ENCODE results near the gene OR5T1. TPM values are rescaled to one million over a fixed set of nuclear protein-coding genes. Genes with fewer than 3 reads are reported as not detected.

OR5T1 gene
- total and polyA plus RNA-seq, 4 donors, result not detected

Other genes with a start within 250 kb of the OR5T1 start
- not detected for gene OR5AS1, start 246.5 kb upstream of the OR5T1 start, total RNA-seq
- under 1 TPM in 1 of 2 donors, not detected in 1; under 0.01 TPM for gene OR5AS1, start 246.5 kb upstream of the OR5T1 start, polyA plus RNA-seq
- gene OR8I2, start 180.8 kb upstream of the OR5T1 start, total RNA-seq, result not detected
- gene OR8I2, start 180.8 kb upstream of the OR5T1 start, polyA plus RNA-seq, result not detected
- gene OR8H2, start 170.5 kb upstream of the OR5T1 start, total RNA-seq, result not detected
- not detected for gene OR8H2, start 170.5 kb upstream of the OR5T1 start, polyA plus RNA-seq
- not detected for gene OR8H3, start 151.8 kb upstream of the OR5T1 start, total RNA-seq
- not detected for gene OR8H3, start 151.8 kb upstream of the OR5T1 start, polyA plus RNA-seq
- gene OR8J3, start 134.0 kb upstream of the OR5T1 start, total RNA-seq, result not detected
- gene OR8J3, start 134.0 kb upstream of the OR5T1 start, polyA plus RNA-seq, result not detected
- not detected for gene OR8K5, start 113.8 kb upstream of the OR5T1 start, total RNA-seq
- gene OR8K5, start 113.8 kb upstream of the OR5T1 start, polyA plus RNA-seq, result not detected
- gene OR5J2, start 97.5 kb upstream of the OR5T1 start, total RNA-seq, result not detected
- not detected for gene OR5J2, start 97.5 kb upstream of the OR5T1 start, polyA plus RNA-seq
- not detected for gene OR5T2, start 39.9 kb upstream of the OR5T1 start, total RNA-seq
- not detected for gene OR5T2, start 39.9 kb upstream of the OR5T1 start, polyA plus RNA-seq
- not detected for gene OR5T3, start 21.9 kb upstream of the OR5T1 start, total RNA-seq
- gene OR5T3, start 21.9 kb upstream of the OR5T1 start, polyA plus RNA-seq, result not detected
- gene OR8H1, start 18.1 kb downstream of the OR5T1 start, total RNA-seq, result not detected
- gene OR8H1, start 18.1 kb downstream of the OR5T1 start, polyA plus RNA-seq, result under 1 TPM in 1 of 2 donors, not detected in 1; 0.50 TPM
- not detected for gene OR8K3, start 41.0 kb downstream of the OR5T1 start, total RNA-seq
- not detected for gene OR8K3, start 41.0 kb downstream of the OR5T1 start, polyA plus RNA-seq
- not detected for gene OR8K1, start 71.9 kb downstream of the OR5T1 start, total RNA-seq
- gene OR8K1, start 71.9 kb downstream of the OR5T1 start, polyA plus RNA-seq, result not detected
- gene OR8J1, start 80.1 kb downstream of the OR5T1 start, total RNA-seq, result not detected
- not detected for gene OR8J1, start 80.1 kb downstream of the OR5T1 start, polyA plus RNA-seq
- not detected for gene OR8U1, start 101.5 kb downstream of the OR5T1 start, total RNA-seq
- gene OR8U1, start 101.5 kb downstream of the OR5T1 start, polyA plus RNA-seq, result not detected
- gene OR5AL1, start 138.5 kb downstream of the OR5T1 start, total RNA-seq, result not detected
- not detected for gene OR5AL1, start 138.5 kb downstream of the OR5T1 start, polyA plus RNA-seq
- gene OR5M3, start 199.2 kb downstream of the OR5T1 start, total RNA-seq, result not detected
- gene OR5M3, start 199.2 kb downstream of the OR5T1 start, polyA plus RNA-seq, result not detected
- not detected for gene OR5M8, start 217.2 kb downstream of the OR5T1 start, total RNA-seq
- not detected for gene OR5M8, start 217.2 kb downstream of the OR5T1 start, polyA plus RNA-seq